Measurements from ENCODE around the gene CRIM1. TPM values are rescaled to one million over a fixed set of nuclear protein-coding genes. Genes with fewer than 3 reads are reported as not detected.

The CRIM1 gene
- polyA plus RNA-seq, 4 donors = 0.89 to 26.2 (median 9.2) TPM

DNA sequence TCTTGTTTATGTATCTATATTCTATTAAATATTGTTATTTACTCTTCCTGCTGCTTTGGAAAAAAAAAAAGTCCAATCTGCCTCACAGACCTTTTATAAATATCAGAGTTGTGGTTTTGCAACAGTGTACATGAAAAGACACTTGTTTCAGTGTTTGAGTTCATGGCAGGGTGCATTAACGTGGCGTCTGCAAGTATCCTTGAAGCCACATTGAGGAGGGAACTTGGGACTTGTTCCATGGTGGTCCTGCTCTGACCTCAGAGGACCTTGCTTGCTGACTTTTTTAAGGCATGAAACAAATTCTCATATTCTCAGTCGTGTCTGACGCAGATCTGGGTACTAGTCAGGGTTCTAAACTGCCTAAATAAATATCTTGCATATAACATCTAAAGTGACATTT is 55.1 kb downstream of the CRIM1 start:
- H3K4me3 ChIP-seq (ENCODE audit: low read depth in 1 of 3, low read length in 3 of 3) = no peak overlapping the region
- peaks cover 0 to 4% (median 0%) of the 10 kb centered on the region in 3 donors for H3K36me3 ChIP-seq (ENCODE audit: control insufficient read depth in 3 of 3, insufficient read depth in 2 of 3, low read depth in 1 of 3, low read length in 3 of 3)
- no peaks in the 10 kb centered on the region for H3K9me3 ChIP-seq (ENCODE audit: control insufficient read depth in 2 of 2, insufficient read depth in 1 of 2, low read depth in 1 of 2, low read length in 1 of 2)
- H3K27ac ChIP-seq (ENCODE audit: low read depth in 1 of 3, low read length in 2 of 3) = peak overlapping the region in 1 of 3 donors; percentile 7
- no peak for DNase-seq
- FAIRE-seq = no peak
- H3K27me3 ChIP-seq (ENCODE audit: control insufficient read depth in 3 of 3, insufficient read depth in 3 of 3, low read length in 3 of 3) = no peaks in the 10 kb centered on the region
- WGBS, 3 donors = 65 to 84% (median 77%) methylated on average over 4 of the region's 4 CpGs
- H3K4me1 ChIP-seq (ENCODE audit: control insufficient read depth in 3 of 3, insufficient read depth in 2 of 3, low read depth in 1 of 3, low read length in 2 of 3) = peaks cover 0 to 7% (median 0%) of the 10 kb centered on the region in 3 donors

GRCh38 chr2:36411962-36412444 is 56.4 kb downstream of the CRIM1 start:
- peak in 1 of 2 donors; percentile 32 for DNase-seq
- peaks cover 0 to 9% (median 6%) of the 10 kb centered on the region in 3 donors for H3K4me1 ChIP-seq (ENCODE audit: control insufficient read depth in 3 of 3, insufficient read depth in 2 of 3, low read depth in 1 of 3, low read length in 2 of 3)
- peak overlapping the region in 1 of 3 donors; percentile 39 for H3K27ac ChIP-seq (ENCODE audit: low read depth in 1 of 3, low read length in 2 of 3)
- peaks cover 0 to 10% (median 0%) of the 10 kb centered on the region in 3 donors for H3K36me3 ChIP-seq (ENCODE audit: control insufficient read depth in 3 of 3, insufficient read depth in 2 of 3, low read depth in 1 of 3, low read length in 3 of 3)
- 50 to 74% (median 64%) methylated on average over 11 of the region's 11 CpGs for WGBS, 3 donors
- no peak overlapping the region for H3K4me3 ChIP-seq (ENCODE audit: low read depth in 1 of 3, low read length in 3 of 3)
- FAIRE-seq = no peak
- no peaks in the 10 kb centered on the region for H3K9me3 ChIP-seq (ENCODE audit: control insufficient read depth in 2 of 2, insufficient read depth in 1 of 2, low read depth in 1 of 2, low read length in 1 of 2)
- no peaks in the 10 kb centered on the region for H3K27me3 ChIP-seq (ENCODE audit: control insufficient read depth in 3 of 3, insufficient read depth in 3 of 3, low read length in 3 of 3)

DNA sequence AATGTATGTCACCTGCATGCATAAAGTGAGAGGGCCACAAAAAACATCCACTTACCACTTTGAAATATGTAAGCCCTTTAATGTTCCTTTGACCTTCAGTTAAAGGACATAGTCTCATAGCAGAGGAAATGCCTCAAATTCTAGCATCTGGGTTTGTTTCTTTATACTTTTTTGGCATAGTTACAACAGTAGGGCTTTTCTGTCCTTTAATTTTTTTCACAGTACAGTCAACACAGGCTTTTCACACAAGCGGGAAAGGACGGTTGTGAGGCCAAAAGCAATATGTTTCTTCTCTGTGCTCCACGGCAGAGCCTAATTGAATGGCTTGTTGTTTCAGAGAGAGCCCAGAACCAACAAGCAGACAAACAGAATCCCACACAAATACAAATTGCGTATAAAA is 57.6 kb downstream of the CRIM1 start:
- FAIRE-seq = no peak
- no peak overlapping the region for H3K4me3 ChIP-seq (ENCODE audit: low read depth in 1 of 3, low read length in 3 of 3)
- no peaks in the 10 kb centered on the region for H3K9me3 ChIP-seq (ENCODE audit: control insufficient read depth in 2 of 2, insufficient read depth in 1 of 2, low read depth in 1 of 2, low read length in 1 of 2)
- peaks cover 0 to 8% (median 0%) of the 10 kb centered on the region in 3 donors for H3K36me3 ChIP-seq (ENCODE audit: control insufficient read depth in 3 of 3, insufficient read depth in 2 of 3, low read depth in 1 of 3, low read length in 3 of 3)
- H3K4me1 ChIP-seq (ENCODE audit: control insufficient read depth in 3 of 3, insufficient read depth in 2 of 3, low read depth in 1 of 3, low read length in 2 of 3) = peaks cover 0 to 10% (median 9%) of the 10 kb centered on the region in 3 donors
- 70 to 86% (median 85%) methylated on average over 4 of the region's 4 CpGs for WGBS, 3 donors
- DNase-seq = no peak
- no peak overlapping the region for H3K27ac ChIP-seq (ENCODE audit: low read depth in 1 of 3, low read length in 2 of 3)
- no peaks in the 10 kb centered on the region for H3K27me3 ChIP-seq (ENCODE audit: control insufficient read depth in 3 of 3, insufficient read depth in 3 of 3, low read length in 3 of 3)

DNA sequence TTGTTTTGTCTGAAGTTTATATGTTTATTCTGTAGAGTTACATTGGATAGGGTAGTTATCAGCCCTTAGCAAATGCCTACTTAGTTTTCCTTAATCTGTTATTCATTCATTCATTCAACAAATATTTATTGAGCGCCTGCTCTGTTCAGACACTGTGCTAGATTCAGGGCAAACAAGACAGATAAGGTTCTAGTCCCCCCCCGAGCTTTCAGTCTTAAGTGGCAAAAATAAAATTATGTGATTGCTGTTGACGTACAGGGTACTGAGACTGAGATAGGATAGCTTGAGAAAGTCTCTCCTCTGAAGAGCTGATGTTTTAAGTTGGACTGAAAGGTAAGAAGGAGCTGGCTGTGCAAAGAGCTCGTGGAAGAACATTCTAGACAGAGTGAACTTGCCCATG is 58.7 kb downstream of the CRIM1 start:
- Histone ChIP-seq H3K27me3 (ENCODE audit: control insufficient read depth in 3 of 3, insufficient read depth in 3 of 3, low read length in 3 of 3) (no peaks in the 10 kb centered on the region), H3K27ac (ENCODE audit: low read depth in 1 of 3, low read length in 2 of 3) (no peak overlapping the region), H3K4me1 (ENCODE audit: control insufficient read depth in 3 of 3, insufficient read depth in 2 of 3, low read depth in 1 of 3, low read length in 2 of 3) (peaks cover 0 to 10% (median 9%) of the 10 kb centered on the region in 3 donors), H3K36me3 (ENCODE audit: control insufficient read depth in 3 of 3, insufficient read depth in 2 of 3, low read depth in 1 of 3, low read length in 3 of 3) (peaks cover 0 to 6% (median 0%) of the 10 kb centered on the region in 3 donors), H3K9me3 (ENCODE audit: control insufficient read depth in 2 of 2, insufficient read depth in 1 of 2, low read depth in 1 of 2, low read length in 1 of 2) (no peaks in the 10 kb centered on the region), H3K4me3 (ENCODE audit: low read depth in 1 of 3, low read length in 3 of 3) (no peak overlapping the region)
- 83 to 90% (median 88%) methylated on average over 4 of the region's 4 CpGs for WGBS, 3 donors
- FAIRE-seq (no peak), DNase-seq (no peak)

GRCh38 chr2:36415381-36416022 is 59.9 kb downstream of the CRIM1 start:
- H3K9me3 ChIP-seq (ENCODE audit: control insufficient read depth in 2 of 2, insufficient read depth in 1 of 2, low read depth in 1 of 2, low read length in 1 of 2) = no peaks in the 10 kb centered on the region
- peaks cover 0 to 12% (median 10%) of the 10 kb centered on the region in 3 donors for H3K4me1 ChIP-seq (ENCODE audit: control insufficient read depth in 3 of 3, insufficient read depth in 2 of 3, low read depth in 1 of 3, low read length in 2 of 3)
- WGBS, 3 donors = 47 to 67% (median 61%) methylated on average over 6 of the region's 6 CpGs
- DNase-seq = no peak
- no peak overlapping the region for H3K4me3 ChIP-seq (ENCODE audit: low read depth in 1 of 3, low read length in 3 of 3)
- H3K36me3 ChIP-seq (ENCODE audit: control insufficient read depth in 3 of 3, insufficient read depth in 2 of 3, low read depth in 1 of 3, low read length in 3 of 3) = peaks cover 0 to 6% (median 0%) of the 10 kb centered on the region in 3 donors
- no peaks in the 10 kb centered on the region for H3K27me3 ChIP-seq (ENCODE audit: control insufficient read depth in 3 of 3, insufficient read depth in 3 of 3, low read length in 3 of 3)
- FAIRE-seq = no peak
- H3K27ac ChIP-seq (ENCODE audit: low read depth in 1 of 3, low read length in 2 of 3) = no peak overlapping the region

GRCh38 chr2:36416370-36417165 is 61.0 kb downstream of the CRIM1 start:
- Histone ChIP-seq H3K27me3 (ENCODE audit: control insufficient read depth in 3 of 3, insufficient read depth in 3 of 3, low read length in 3 of 3) (no peaks in the 10 kb centered on the region), H3K4me3 (ENCODE audit: low read depth in 1 of 3, low read length in 3 of 3) (no peak overlapping the region), H3K9me3 (ENCODE audit: control insufficient read depth in 2 of 2, insufficient read depth in 1 of 2, low read depth in 1 of 2, low read length in 1 of 2) (no peaks in the 10 kb centered on the region), H3K27ac (ENCODE audit: low read depth in 1 of 3, low read length in 2 of 3) (no peak overlapping the region), H3K4me1 (ENCODE audit: control insufficient read depth in 3 of 3, insufficient read depth in 2 of 3, low read depth in 1 of 3, low read length in 2 of 3) (peaks cover 0 to 16% (median 10%) of the 10 kb centered on the region in 3 donors), H3K36me3 (ENCODE audit: control insufficient read depth in 3 of 3, insufficient read depth in 2 of 3, low read depth in 1 of 3, low read length in 3 of 3) (peaks cover 0 to 6% (median 0%) of the 10 kb centered on the region in 3 donors)
- DNase-seq (peak; percentile 36 to 55), FAIRE-seq (no peak)
- 26 to 56% (median 46%) methylated on average over 8 of the region's 8 CpGs for WGBS, 3 donors

GRCh38 chr2:36420569-36421181 is 65.1 kb downstream of the CRIM1 start:
- WGBS, 3 donors = 61 to 77% (median 66%) methylated on average over 6 of the region's 6 CpGs
- H3K36me3 ChIP-seq (ENCODE audit: control insufficient read depth in 3 of 3, insufficient read depth in 2 of 3, low read depth in 1 of 3, low read length in 3 of 3) = peaks cover 0 to 5% (median 0%) of the 10 kb centered on the region in 3 donors
- no peak overlapping the region for H3K4me3 ChIP-seq (ENCODE audit: low read depth in 1 of 3, low read length in 3 of 3)
- peak overlapping the region in 1 of 3 donors; percentile 19 for H3K27ac ChIP-seq (ENCODE audit: low read depth in 1 of 3, low read length in 2 of 3)
- no peaks in the 10 kb centered on the region for H3K27me3 ChIP-seq (ENCODE audit: control insufficient read depth in 3 of 3, insufficient read depth in 3 of 3, low read length in 3 of 3)
- no peaks in the 10 kb centered on the region for H3K9me3 ChIP-seq (ENCODE audit: control insufficient read depth in 2 of 2, insufficient read depth in 1 of 2, low read depth in 1 of 2, low read length in 1 of 2)
- DNase-seq = no peak
- FAIRE-seq = no peak
- H3K4me1 ChIP-seq (ENCODE audit: control insufficient read depth in 3 of 3, insufficient read depth in 2 of 3, low read depth in 1 of 3, low read length in 2 of 3) = peaks cover 0 to 22% (median 17%) of the 10 kb centered on the region in 3 donors

DNA sequence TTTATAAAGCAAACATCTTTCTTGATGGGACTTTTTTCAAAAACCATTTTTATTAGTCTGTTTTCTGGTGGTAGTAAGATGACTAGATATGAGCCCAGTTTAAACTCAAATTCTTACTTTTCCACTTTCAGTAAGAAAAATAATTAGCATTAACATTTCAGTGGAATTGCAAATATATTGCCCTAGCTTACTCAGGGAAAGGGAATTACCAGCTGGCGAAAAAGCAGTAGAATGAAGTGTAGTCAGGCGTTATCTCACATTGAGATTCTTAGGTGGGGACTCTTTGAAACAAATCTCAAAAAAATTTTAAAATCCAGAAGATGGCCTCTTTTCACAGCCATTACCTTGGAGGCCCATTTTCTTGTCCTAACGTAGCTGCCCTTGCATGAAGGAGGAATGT is 65.8 kb downstream of the CRIM1 start:
- Histone ChIP-seq H3K9me3 (ENCODE audit: control insufficient read depth in 2 of 2, insufficient read depth in 1 of 2, low read depth in 1 of 2, low read length in 1 of 2) (no peaks in the 10 kb centered on the region), H3K4me3 (ENCODE audit: low read depth in 1 of 3, low read length in 3 of 3) (no peak overlapping the region), H3K4me1 (ENCODE audit: control insufficient read depth in 3 of 3, insufficient read depth in 2 of 3, low read depth in 1 of 3, low read length in 2 of 3) (peaks cover 0 to 22% (median 17%) of the 10 kb centered on the region in 3 donors), H3K27ac (ENCODE audit: low read depth in 1 of 3, low read length in 2 of 3) (no peak overlapping the region), H3K27me3 (ENCODE audit: control insufficient read depth in 3 of 3, insufficient read depth in 3 of 3, low read length in 3 of 3) (no peaks in the 10 kb centered on the region), H3K36me3 (ENCODE audit: control insufficient read depth in 3 of 3, insufficient read depth in 2 of 3, low read depth in 1 of 3, low read length in 3 of 3) (peaks cover 0 to 3% (median 0%) of the 10 kb centered on the region in 3 donors)
- DNase-seq (no peak), FAIRE-seq (no peak)
- 85 to 96% (median 95%) methylated on average over 3 of the region's 3 CpGs for WGBS, 3 donors
